ENCODE data around the gene CALCA.

Gene CALCA

GRCh38 chr11:14938936-14939335 lies 33.2 kb downstream of the CALCA start:
- no peak overlapping the region for H3K4me3 ChIP-seq (ENCODE audit: low read depth, low read length)
- no peak for TF ChIP-seq CTCF (IDR thresholded peaks at IDR 0.05; ENCODE audit: borderline replicate concordance, insufficient read depth, low read depth, low read length)

GRCh38 chr11:14934641-14935351 lies 37.4 kb downstream of the CALCA start:
- H3K4me3 ChIP-seq (ENCODE audit: low read depth, low read length): no peak overlapping the region
- TF ChIP-seq CTCF (IDR thresholded peaks at IDR 0.05; ENCODE audit: borderline replicate concordance, insufficient read depth, low read depth, low read length): no peak

GRCh38 chr11:14932447-14932846 lies 39.7 kb downstream of the CALCA start:
- no peak overlapping the region for H3K4me3 ChIP-seq (ENCODE audit: low read depth, low read length)
- no peak for TF ChIP-seq CTCF (IDR thresholded peaks at IDR 0.05; ENCODE audit: borderline replicate concordance, insufficient read depth, low read depth, low read length)

GRCh38 chr11:14930369-14930768 lies 41.8 kb downstream of the CALCA start:
- H3K4me3 ChIP-seq (ENCODE audit: low read depth, low read length): no peak overlapping the region
- TF ChIP-seq CTCF (IDR thresholded peaks at IDR 0.05; ENCODE audit: borderline replicate concordance, insufficient read depth, low read depth, low read length): no peak

- no peak overlapping the region for H3K4me3 ChIP-seq (ENCODE audit: low read depth, low read length)
Observed at GRCh38 chr11:14927146-14927545, 45.0 kb downstream of the CALCA start.

DNA sequence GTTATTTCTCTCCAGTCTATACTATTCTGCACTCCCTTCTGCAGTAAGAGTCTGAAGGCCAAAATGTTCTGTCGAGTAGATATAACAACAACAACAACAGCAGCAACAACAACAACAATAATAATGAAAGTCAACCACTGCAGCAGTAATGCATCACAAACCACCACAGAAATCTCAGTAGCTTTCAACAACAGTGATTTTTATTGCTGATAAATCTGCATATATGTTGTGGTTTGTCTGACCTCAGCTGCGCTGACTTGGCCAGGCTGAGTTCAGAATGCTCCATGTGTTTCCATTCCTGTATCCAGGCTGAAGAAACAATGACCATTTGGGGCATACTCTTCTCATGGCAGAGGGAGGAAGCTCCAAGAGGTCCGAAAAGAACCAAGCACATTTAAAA lies 47.8 kb downstream of the CALCA start:
- H3K4me3 ChIP-seq (ENCODE audit: low read depth, low read length): no peak overlapping the region
- TF ChIP-seq CTCF (IDR thresholded peaks at IDR 0.05; ENCODE audit: borderline replicate concordance, insufficient read depth, low read depth, low read length): no peak

More at GRCh38 chr11:14927146-14927545, 45.0 kb downstream of the CALCA start:
- no peak for TF ChIP-seq CTCF (IDR thresholded peaks at IDR 0.05; ENCODE audit: borderline replicate concordance, insufficient read depth, low read depth, low read length)
